Anterior cingulate cortex (tissue), 58 donors: ENCODE results near the gene UBIAD1.
"Not testable (repeated sequence)": the region's sequence is repeated elsewhere in the genome, so short reads cannot be mapped to it uniquely, and the experiment has no call there.

Experiments used
- DNase-seq, 58 donors: peaks; one replicate each; lab custom pipeline; 2025; lab: John Stamatoyannopoulos, UW

UBIAD1 gene

GRCh38 chr1:11279152-11279551 is 6.2 kb downstream of the UBIAD1 start:
- DNase-seq, result no peak

- DNase-seq, result no peak
Measured at GRCh38 chr1:11279630-11280029, 6.6 kb downstream of the UBIAD1 start.

DNA sequence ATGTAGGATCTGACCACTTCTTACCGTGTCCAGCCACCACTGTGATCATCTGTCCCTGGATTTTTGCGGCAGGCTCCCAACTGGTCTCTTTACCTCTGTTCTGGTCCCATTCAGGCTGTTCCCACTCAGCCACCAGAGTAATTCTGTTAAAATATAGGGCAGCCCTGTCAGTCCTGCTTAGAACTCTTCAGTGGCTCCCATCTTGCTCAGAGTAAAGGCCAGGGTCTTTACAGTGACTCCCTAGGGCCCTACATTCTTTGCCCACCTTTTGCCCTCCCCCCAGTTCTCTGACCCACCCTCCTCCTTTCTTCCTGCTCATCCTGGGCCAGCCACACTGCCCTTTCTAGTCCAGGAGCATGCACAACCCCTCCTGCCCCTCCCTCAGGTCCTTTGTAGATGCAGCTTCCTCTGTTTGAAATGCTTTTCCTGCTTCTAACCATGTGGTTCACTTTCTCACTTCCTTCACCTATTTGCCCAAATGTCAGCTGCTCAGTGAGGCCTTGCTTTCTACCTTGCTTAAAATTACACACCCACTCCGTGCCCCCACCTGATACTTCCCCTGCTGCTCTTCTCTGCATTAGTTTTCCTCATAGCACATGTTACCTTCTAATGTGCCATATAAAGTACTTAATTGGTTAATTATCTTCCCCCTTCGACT is 7.8 kb downstream of the UBIAD1 start:
- DNase-seq, result peak in 1 of 58 donors; percentile 10

DNA sequence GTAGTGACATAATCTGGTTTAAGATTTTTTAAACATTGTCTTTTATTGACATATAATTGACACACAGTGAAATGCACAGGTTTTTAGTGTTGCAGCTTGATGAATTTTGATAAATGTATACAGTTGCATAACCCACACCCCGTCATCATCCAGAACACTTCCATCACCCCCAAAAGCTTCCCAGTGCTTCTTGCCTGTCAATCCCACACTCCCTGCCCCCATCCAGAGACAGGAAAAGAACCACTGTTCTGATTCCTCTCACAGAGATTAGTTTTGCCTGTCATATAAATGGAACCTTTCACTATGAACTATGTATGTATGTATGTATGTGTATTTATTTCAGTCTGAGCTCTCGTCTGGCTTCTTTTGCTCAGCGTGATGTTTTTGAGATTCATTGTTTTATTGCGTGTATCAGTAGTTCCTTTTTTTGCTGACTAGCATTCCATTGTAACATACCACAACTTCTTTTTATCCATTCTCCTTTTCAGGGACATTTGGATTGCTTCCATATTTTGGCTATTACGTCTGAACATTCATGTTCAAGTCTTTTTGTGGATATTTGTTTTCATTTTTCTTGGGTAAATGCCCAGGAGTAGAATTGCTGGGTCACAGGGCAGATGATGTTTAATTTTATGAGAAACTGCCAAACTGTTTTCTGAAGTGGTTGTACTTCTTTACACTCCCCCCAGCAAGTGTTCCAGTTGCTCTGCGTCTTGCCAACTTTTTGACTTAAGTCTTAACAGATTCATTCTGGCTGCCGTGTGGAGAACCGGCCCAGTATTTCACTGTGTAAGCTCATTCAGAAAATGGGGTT is 8.7 kb downstream of the UBIAD1 start:
- DNase-seq, result peak in 2 of 58 donors; percentile 6 to 14

GRCh38 chr1:11283151-11283550 is 10.2 kb downstream of the UBIAD1 start:
- DNase-seq, result no peak

DNA sequence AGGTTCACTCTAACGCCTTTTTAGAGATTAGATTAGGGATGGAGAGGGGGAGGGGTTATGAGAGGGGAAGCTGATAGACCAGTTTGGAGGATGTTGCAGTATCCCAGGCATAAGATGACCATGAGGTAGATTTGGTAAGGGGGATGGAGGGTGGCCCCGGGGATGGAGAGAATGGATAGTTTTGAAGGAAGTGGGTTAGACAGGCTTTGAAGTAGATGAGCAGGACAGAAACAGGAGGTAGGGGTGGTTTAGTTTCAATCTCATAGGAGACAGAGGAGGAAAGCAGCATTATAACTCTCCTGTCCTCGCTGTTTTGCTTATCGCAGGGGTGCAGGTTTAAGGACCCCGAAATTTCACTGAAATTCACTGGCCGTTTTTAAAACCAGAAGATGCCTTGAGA is 11.8 kb downstream of the UBIAD1 start:
- no peak for DNase-seq

GRCh38 chr1:11285883-11286734 is 13.1 kb downstream of the UBIAD1 start:
- DNase-seq, result peak in 34 of 58 donors; percentile 3 to 75 (median 32)

DNA sequence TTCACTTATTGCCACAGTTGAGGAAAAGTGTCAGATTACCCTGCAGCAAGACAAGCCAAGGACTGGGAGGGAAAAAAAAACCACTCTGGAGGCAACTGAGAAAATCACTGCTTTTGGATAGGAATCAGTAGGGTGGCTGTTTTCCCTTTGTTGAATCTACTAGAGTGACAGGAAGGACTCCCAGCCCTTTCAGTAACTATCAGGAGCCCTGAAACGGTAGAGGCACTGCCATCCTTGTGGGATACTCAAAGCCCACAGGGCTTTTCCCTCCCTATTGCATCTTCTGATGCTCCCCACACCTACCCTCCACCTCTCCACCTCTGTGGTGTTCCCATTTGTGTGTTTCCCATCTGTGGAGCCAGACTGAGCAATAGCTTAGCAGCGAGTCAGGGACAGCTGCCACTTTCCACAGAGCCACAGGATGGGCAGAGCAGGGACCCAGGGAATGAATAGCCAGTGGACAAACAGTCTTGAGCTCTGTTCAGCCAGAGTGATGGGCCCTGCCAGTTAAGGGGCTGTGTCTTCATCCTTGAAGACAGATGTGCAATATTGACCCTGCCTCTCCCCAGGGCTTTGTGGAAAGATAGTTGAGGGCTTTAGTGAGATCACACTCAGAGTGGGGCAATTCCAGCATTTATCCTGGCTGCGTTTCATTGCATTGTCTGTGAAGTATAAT is 13.9 kb downstream of the UBIAD1 start:
- peak in 2 of 58 donors; percentile 22 to 28 for DNase-seq

DNA sequence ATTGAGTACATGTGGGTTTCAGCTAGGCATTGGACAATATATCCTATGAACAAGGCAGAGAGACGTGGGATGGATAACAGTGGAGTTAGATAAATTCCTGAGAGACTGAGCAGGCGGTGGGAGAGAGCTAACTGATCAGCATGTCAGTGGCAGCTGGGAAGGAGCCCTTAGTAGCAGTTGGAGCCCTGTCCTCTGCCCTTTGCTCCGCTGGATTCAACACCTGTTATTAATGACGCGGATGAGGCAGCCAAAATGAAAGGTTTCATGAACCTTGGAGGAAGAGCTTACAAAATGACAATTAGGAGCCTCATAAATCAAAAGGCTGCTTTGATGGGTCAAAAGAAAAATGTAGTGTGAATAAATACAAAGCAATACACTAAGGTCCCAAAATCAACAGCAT is 16.1 kb downstream of the UBIAD1 start:
- DNase-seq, result no peak

DNA sequence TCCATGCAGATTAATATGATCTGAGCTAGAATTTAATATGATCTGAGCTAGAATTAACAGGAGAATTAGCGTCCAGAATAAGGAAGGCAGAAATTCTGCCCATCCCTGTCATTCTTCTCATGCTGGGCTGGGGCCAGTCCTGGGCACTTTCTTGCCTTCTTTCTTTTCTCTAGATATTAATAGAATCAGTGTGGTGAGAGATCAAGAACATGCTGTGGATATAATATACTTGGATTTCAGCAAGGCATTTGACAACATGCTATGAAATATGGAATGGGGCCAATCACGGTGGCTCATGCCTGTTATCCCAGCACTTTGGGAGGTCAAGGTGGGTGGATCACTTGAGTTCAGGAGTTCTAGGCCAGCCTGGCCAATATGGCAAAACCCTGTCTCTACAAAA is 18.1 kb downstream of the UBIAD1 start:
- no peak for DNase-seq

DNA sequence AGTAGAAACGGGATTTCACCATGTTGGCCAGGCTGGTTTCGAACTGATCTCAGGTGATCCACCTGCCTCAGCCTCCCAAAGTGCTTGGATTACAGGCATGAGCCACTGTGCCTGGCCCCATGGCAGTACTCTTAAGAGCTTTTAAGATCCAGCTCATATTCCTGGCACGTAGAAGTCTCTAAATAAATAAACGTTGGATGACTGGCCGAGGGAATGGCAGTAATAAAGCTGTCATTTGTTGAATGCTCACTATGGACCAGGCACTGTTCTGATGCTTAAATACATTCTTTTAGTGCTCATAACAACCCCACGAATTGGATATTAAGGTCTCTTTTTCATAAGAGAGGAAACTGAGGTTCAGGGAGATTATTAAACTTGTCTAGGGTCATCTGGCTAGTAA is 20.9 kb downstream of the UBIAD1 start:
- no peak for DNase-seq

GRCh38 chr1:11294951-11295350 is 22.0 kb downstream of the UBIAD1 start:
- DNase-seq, result no peak

- no peak for DNase-seq
Measured at GRCh38 chr1:11295905-11296304, 22.9 kb downstream of the UBIAD1 start.

DNA sequence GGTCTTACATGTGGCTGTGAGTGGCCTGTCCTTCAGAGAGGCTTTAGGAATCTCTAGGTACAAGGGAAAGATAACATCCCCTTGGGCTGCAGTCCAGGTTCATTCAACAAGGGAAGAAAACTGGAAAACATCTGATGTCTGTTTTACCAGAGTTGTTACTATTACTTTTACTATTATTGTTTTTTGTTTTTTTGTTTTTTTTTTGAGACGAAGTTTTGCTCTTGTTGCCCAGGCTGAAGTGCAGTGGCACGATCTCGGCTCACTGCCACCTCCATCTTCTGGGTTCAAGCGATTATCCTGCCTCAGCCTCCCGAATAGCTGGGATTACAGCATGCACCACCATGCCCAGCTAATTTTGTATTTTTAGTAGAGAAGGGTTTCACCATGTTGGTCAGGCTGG is 24.8 kb downstream of the UBIAD1 start:
- not testable (repeated sequence) for DNase-seq

DNA sequence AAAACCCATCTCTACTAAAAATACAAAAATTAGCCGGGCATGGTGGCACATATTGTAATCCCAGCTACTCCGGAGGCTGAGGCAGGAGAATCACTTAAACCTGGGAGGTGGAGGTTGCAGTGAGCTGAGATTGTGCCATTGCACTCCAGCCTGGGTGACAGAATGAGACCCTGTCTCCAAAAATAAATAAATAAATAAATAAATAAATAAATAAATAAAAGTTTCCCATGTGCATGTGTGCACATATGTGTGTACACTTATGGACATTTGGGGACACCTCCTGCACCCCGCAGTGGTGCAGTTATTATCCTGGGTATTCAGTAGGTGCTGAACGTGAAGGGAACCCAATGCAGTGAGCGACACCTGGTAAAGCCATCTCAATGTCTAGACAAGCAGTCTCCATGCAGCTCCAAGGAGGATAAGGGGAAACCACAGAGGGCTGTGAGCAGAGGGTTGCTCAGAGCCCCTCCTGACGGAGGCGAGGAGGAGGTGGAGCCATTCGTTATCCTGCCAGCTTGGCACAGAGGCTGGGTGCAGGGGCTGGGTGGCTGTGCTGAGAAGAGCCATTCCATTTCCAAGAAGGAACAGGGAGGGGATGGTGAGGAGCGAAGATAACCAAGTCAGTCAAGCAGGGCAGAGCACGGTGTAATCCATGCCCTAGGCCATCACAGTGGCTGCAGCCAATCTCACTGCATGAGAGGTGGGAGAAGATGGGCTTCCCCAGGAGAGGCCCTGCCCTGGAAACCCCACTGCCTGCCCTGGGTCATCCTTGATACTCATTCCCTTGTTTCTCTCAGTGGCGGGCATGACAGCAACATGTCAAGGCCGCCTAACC is 25.6 kb downstream of the UBIAD1 start:
- DNase-seq, result no peak

DNA sequence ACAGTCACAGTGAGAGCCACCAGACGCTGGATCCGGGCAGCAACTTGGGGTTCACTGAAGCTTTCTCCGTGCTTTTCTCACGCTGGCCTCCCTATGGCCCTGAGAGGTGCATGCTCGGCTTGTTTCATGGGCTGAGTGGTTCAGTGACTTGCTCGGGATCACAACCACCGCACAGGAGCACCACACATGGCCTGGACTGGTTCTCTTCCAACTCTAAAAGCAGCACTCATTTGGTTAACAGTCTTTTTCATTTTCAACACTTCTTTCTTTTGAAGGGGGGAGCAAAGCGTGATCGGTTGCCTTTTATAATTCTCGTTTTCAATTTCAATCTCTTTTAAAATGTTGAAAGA is 26.2 kb downstream of the UBIAD1 start:
- DNase-seq, result no peak

DNA sequence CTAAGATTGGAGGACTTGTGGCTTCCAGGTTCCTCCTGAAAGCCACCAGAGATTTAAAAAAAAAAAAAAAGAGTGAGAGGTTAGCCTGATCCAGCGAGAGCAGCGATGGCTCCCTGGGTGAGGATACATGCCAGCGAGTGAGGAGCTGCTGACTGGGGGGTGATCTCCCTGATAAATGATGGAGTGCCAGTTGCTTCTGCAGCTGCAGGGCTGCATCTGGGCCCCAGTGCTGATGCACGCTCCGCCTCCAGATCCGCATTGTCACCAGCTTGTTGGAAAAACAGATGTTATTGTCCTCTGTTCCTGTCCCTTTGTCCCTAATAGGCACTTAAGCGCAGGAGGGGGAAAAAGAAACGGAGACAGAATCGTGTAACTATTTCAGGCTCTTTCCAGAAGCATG is 28.6 kb downstream of the UBIAD1 start:
- peak in 47 of 58 donors; percentile 7 to 83 (median 56) for DNase-seq

DNA sequence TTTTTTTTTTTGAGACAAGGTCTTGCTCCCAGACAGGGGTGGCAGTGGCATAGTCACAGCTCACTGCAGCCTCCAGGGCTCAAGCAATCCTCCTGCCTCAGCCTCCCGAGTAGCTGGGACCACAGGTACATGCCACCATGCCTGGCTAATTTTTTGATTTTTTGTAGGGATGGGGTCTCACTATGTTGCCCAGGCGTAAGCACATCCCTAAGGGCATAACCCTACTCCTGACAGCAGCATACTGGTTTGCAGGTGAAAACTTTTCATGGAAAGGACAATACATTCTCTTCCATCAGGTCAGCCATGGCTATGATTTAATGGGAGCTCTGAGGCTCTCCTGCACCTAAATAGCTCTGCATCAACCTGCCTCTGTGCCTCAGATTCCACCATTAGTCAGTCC is 29.4 kb downstream of the UBIAD1 start:
- no peak for DNase-seq

GRCh38 chr1:11305516-11305915 is 32.5 kb downstream of the UBIAD1 start:
- not testable (repeated sequence) for DNase-seq

GRCh38 chr1:11307852-11308251 is 34.9 kb downstream of the UBIAD1 start:
- no peak for DNase-seq
